ENCODE results near the gene ST6GALNAC3. TPM values are rescaled to one million over a fixed set of nuclear protein-coding genes. Genes with fewer than 3 reads are reported as not detected.
"Not testable (repeated sequence)": the region's sequence is repeated elsewhere in the genome, so short reads cannot be mapped to it uniquely, and the experiment has no call there.

The ST6GALNAC3 gene
- total RNA-seq, 1 donor from 2014 or later, result 0.72 TPM

- ATAC-seq, result no peak
Measured at GRCh38 chr1:76109404-76109803, 34.9 kb downstream of the ST6GALNAC3 start.

DNA sequence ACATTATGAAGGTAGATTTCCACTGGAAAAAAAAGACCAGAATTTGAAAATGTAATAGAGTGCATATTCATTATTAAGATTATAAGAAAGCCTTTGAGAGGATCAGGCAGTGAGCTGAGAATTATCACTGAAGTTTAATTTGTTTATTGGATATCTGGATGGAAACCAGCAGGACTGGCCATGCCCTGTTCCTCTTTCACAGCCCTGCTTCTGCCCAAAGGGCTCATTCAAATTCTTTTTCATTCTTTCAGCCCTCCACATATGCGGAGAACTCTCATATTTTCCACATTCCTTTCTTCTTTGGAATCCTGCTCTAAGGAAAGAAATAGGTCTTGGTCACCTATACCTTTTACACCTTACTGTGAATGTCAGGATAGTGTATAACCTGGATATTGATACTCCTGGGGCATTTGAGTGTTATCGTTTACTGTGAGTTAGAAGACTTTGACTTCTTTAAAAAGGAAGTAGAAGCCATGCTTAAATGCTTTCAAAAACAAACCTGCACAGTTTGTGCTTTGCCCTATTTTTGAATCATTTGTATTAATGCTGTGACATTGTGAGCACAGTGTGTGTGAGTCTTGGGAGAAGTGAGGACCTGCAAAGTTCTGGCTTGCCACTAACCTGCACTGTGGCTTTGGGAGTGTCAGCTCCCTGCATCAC lies 35.5 kb downstream of the ST6GALNAC3 start:
- ATAC-seq, result no peak

DNA sequence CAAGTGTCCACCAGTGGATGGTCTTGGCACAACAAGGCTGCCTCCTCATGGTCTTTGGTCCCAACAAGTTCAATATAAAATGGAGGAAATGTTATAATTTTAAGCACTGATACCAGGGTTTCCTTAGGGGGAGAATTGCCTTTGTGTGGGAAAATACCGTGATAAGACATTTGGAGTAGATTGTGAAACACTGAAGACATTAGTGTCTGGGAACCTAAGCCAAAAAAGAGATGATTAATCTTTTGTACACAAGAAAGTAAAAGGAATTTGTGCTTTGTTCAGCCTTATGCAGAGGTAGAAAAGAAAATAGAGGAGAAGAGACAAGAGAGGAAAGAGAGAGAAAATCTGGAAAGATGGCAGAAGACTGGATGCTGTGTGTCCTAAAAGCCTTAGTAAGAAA lies 36.1 kb downstream of the ST6GALNAC3 start:
- no peak for ATAC-seq

GRCh38 chr1:76112321-76112720 lies 37.8 kb downstream of the ST6GALNAC3 start:
- ATAC-seq, result not testable (repeated sequence)

GRCh38 chr1:76113446-76113845 lies 38.9 kb downstream of the ST6GALNAC3 start:
- no peak for ATAC-seq

- ATAC-seq, result no peak
Measured at GRCh38 chr1:76115171-76115570, 40.6 kb downstream of the ST6GALNAC3 start.

DNA sequence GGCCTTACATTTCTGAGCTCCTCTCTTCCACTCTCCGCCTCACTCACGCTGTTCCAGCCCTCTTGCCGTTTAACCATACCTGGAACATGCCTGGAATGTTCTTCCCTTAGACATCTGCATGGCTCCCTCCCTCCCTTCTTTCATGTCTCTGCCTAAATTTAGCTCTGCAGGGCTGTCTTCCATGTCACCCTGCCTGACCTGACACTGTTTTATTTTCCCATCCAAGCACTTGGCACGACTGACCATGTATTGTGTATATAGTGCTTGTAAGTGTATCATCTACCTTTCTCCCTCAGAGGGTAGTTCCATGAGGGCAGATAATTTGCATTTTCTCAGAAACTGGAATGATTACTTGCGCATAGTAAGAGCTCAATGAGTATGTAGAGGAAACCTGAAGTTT lies 47.3 kb downstream of the ST6GALNAC3 start:
- no peak for ATAC-seq

DNA sequence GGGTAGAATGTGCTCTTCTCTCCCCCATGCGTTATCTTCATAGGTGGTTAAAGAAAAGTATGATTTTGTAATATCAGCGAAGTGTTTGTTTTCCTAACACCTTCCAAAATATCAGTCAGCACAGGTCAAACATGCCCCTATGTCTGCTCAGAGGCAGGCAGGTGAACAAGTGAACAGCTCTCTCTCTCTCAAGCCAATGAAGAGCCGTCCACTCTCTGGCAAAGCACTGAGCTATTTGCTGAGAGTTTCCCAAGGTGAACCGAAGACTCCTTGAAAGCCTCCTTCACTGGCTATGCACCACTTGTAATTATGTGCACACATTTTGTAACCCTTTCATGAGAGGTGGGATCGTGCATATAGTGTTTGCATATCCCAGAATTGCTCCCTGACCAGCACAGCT lies 47.7 kb downstream of the ST6GALNAC3 start:
- ATAC-seq, result no peak

GRCh38 chr1:76123411-76124064 lies 49.0 kb downstream of the ST6GALNAC3 start:
- not testable (repeated sequence) for ATAC-seq

DNA sequence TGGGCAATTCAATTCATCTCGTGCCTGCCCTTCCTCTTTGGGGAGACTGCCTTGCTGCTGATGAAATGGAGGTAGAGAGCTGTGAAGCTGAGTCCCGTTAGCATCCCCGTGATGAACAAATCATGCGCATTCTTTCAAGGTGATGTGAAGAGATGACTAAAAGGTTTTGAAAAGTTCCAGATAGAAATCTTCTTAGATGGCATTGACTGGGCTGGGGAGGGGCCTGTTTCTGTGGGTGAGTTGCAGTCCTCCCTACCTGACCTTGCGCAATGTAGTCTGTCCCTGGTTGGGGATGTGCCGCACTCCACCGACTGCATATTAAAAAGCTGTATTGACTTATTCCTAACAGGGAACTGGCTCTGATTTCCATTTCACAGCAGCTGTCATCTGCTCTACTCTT lies 49.6 kb downstream of the ST6GALNAC3 start:
- ATAC-seq, result no peak

DNA sequence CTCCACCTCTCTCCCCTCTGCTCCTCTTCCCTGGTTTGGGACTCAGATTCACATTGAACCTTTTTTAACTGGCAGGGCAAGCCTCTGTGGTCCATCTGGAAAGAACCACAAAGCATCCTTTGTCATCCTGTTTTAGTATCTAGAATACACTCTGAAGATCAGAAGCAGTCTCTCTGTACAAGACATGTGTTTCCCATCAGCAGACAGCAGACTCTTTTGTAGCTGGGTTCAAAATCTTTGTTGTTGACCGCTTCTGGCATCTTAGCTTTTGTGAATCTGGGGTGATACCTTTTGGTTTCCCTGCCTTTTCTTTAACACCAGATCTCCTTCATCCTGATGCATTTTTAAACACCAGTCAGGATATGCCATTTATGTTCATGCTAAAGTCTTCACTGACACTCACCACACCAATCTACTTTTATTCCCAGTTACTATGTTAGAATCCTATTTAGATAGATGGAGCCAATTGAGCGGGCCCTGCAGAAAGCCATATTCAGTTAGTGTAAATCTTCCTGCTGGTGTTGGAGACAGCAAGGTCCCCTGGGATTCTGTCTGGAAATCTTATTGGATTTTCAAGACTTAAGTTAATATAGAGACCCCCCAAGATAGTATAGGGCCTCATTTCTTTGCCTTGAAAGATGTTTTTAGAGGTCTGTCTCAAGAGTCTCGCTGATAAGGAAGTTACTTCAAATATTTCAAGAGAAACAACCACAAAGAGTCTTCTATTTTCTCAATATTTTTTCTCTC lies 51.1 kb downstream of the ST6GALNAC3 start:
- ATAC-seq, result no peak

- ATAC-seq, result no peak
Measured at GRCh38 chr1:76128096-76128495, 53.5 kb downstream of the ST6GALNAC3 start.

- no peak for ATAC-seq
Measured at GRCh38 chr1:76129731-76130130, 55.2 kb downstream of the ST6GALNAC3 start.

DNA sequence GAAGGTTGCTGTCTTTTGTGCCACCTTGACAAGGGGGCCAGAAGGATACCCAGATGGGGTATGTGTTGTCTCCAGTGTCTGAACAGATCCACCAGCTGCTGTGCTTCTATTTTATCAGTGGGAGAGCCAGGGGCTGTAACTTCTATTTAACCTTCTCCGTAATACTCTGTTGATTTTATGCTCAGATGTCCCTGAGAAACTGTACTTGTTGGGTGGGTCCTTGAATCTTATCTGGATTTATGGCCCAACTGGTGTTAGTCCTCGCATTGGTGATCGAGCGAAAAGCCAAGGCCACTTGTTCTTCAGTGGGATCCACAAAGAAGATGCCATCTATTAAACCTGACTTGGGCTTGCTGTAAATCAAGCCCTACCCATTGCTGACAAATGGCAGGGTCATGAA lies 56.4 kb downstream of the ST6GALNAC3 start:
- no peak for ATAC-seq

DNA sequence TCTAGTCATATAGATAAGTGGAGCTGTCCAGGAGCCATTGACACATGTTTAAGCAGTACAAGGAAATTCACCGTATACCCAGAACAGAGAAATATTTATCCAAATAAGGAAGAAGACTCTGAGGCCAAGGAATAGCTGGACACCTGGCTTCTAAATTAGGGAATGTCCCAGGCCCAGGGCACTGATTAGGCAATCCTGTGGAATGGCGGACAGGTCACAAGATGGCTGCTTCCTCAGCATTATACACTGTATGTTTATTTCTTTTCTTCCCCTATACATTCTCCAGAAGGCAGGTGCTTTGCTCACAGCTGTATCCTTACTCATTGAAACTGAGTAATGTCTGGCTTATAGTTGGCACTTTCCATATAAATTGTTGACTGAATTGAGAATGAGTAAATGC lies 59.4 kb downstream of the ST6GALNAC3 start:
- no peak for ATAC-seq

DNA sequence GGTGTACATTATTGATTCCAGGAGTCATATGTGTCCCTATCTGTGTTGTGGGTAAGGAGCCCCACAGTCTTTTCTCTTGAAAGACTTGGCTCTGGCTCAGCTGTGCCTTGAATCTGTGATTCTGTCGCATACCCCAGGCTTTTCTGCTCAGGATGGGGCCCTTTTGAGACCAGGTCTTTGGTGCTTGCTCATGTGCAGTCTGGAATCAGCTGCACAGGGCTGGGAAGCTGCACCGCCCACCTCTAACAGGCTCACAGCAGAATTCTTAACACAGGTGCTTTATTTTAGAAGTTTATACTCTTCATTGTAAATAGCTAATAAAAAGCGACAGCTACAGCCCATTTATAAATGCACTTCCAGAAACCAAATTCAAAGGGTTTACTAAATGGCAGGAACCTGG lies 61.3 kb downstream of the ST6GALNAC3 start:
- no peak for ATAC-seq

DNA sequence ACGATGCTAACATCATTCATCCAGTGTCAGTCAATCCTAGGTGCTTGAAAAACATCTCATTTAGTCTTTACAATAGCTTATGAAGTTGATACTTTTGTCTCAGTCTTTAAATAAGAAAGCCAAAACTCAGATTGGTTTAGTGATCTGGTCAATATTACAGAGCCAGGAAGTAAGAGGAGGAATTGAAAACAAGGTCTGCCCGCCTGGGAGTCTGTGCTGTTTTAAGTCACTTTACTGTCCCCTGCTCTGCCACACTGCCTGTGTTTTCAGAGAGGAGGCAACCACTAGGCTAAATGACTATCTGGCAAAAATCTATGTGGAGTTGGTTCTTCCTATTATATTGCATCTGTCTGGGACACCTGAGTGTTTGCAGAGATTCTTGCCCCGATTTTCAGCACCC lies 62.3 kb downstream of the ST6GALNAC3 start:
- no peak for ATAC-seq

- ATAC-seq, result no peak
Measured at GRCh38 chr1:76137746-76138145, 63.2 kb downstream of the ST6GALNAC3 start.

DNA sequence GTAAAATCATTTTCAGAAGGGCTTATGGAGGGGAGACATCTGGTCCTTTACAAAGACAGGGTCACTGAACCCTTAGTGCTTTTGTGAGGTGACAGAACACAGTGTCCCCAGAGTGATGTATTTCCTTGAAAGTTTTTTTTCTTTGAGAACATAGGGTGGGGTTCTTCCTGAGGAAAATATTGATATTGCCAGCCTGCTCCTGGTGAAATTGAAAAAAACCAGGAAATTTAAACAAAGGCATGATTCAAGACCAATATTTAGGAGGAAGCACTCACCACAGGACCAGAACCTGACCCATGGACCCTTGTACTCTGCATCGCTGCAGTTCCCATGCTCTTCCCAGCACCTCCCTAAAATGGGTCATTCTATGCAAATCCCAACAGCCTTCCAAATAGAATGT lies 63.7 kb downstream of the ST6GALNAC3 start:
- ATAC-seq, result no peak

- ATAC-seq, result no peak
Measured at GRCh38 chr1:76140227-76140626, 65.7 kb downstream of the ST6GALNAC3 start.

- no peak for ATAC-seq
Measured at GRCh38 chr1:76141929-76142328, 67.4 kb downstream of the ST6GALNAC3 start.

DNA sequence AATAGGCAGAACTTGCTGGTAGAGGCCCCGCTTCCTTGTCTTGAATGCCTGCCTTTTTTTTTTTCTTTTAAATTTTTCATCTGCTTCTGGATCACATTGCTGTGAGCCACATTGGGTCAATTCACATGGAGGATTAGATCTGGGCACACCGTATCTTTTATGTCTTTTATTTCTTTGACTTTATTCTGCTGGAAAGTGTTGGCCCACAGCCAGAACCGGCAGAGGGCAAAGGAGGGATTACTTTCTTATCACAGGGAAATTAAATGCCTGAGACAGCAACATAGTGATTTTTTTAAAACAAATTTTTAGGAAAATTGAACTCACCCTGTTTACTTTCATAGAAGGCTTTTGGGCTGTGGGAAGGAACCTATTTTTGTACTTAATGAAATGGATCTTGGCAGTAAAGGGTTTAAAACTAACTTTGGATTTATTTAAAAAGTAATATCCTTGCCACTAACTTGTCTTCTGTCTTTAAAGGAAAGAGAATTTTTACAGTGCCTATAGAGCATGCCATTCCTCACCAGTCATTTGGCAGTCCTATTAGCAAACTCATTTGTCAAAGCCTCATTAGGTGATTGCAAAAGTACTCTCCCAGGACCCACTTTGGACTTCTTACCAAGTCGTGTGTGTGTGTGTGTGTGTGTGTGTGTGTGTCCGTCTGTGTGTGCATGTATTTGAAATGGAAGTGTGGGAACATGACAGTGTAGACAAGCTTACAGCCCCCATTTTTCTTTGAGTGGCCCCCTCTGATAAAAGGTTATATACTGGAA lies 68.4 kb downstream of the ST6GALNAC3 start:
- ATAC-seq, result no peak

- no peak for ATAC-seq
Measured at GRCh38 chr1:76144247-76144646, 69.7 kb downstream of the ST6GALNAC3 start.
